DOHH2 (cell line): ENCODE results near the gene RMDN2.

ENCODE experiments used
- H3F3A ChIP-seq: fragments of 200-600 bp; sonication (generic), shearing (Covaris generic); 2 replicates; pipeline ENCODE4 v1.6.0; 2016; ENCODE audit warnings: antibody characterized with exemption, mild to moderate bottlenecking; ENCODE audit not compliant: control insufficient read depth, insufficient read depth
- H3K27ac ChIP-seq: fragments of 200-600 bp; sonication (generic); 2 replicates; pipeline ENCODE4 v1.5.1; 2014; ENCODE audit warnings: low read depth, mild to moderate bottlenecking, low read length, moderate library complexity
- H3K27me3 ChIP-seq: fragments of 200-600 bp; sonication (generic); 2 replicates; pipeline ENCODE4 v1.6.1; 2014; ENCODE audit warnings: mild to moderate bottlenecking, low read length, mixed read lengths; ENCODE audit not compliant: control insufficient read depth
- H3K36me3 ChIP-seq: fragments of 200-600 bp; sonication (generic); 2 replicates; pipeline ENCODE4 v1.6.1; 2014; ENCODE audit warnings: mild to moderate bottlenecking, low read length, moderate library complexity, mixed read lengths; ENCODE audit not compliant: control insufficient read depth
- H3K4me1 ChIP-seq: fragments of 200-600 bp; sonication (generic); 2 replicates; pipeline ENCODE4 v1.6.1; 2014; ENCODE audit warnings: mild to moderate bottlenecking, low read length, mixed read lengths; ENCODE audit not compliant: control insufficient read depth
- H3K4me2 ChIP-seq: fragments of 200-600 bp; sonication (generic); 2 replicates; pipeline ENCODE4 v1.6.0; 2014; ENCODE audit warnings: mild to moderate bottlenecking, low read length, moderate library complexity
- H3K4me3 ChIP-seq: fragments of 200-600 bp; sonication (generic); 2 replicates; pipeline ENCODE4 v1.5.1; 2014; ENCODE audit warnings: mild to moderate bottlenecking, low read length, mixed read lengths
- H3K79me2 ChIP-seq: fragments of 200-600 bp; sonication (generic); 2 replicates; pipeline ENCODE4 v1.6.1; 2014; ENCODE audit warnings: mild to moderate bottlenecking, low read length, mixed read lengths; ENCODE audit not compliant: control insufficient read depth
- H3K9me2 ChIP-seq: fragments of 200-600 bp; sonication (generic); replicated peaks from 2 replicates; pipeline ENCODE4 v1.6.1; 2014; ENCODE audit warnings: mild to moderate bottlenecking, low read length, mixed read lengths; ENCODE audit not compliant: control insufficient read depth
- H3K9me3 ChIP-seq: fragments of 200-600 bp; sonication (generic); 2 replicates; pipeline ENCODE4 v1.6.1; 2014; ENCODE audit warnings: antibody characterized with exemption, low read length, mixed read lengths; ENCODE audit not compliant: control insufficient read depth, insufficient read depth
- H4K20me1 ChIP-seq: fragments of 200-600 bp; sonication (generic); 2 replicates; pipeline ENCODE4 v1.6.0; 2014; ENCODE audit warnings: low read depth, mild to moderate bottlenecking, antibody characterized with exemption, low read length, moderate library complexity; ENCODE audit not compliant: control insufficient read depth, insufficient read depth
- CTCF ChIP-seq: fragments of 200-600 bp; sonication (generic); IDR thresholded peaks from one replicate; pipeline ENCODE4 v1.5.1; 2014; ENCODE audit warnings: antibody characterized with exemption, mild to moderate bottlenecking, low read depth, low read length; ENCODE audit not compliant: poor library complexity, severe bottlenecking
- EZH2phosphoT487 ChIP-seq: fragments of 200-600 bp; sonication (generic); IDR thresholded peaks from 2 replicates; pipeline ENCODE4 v1.6.1; 2017; ENCODE audit warnings: borderline replicate concordance, mild to moderate bottlenecking, antibody characterized with exemption, low read length, moderate library complexity, mixed read lengths

Gene RMDN2

GRCh38 chr2:37969731-37970130, 44.6 kb downstream of the RMDN2 start:
- Histone ChIP-seq H3K9me3 (no peaks in the 10 kb centered on the region), H3K9me2 (no peaks in the 10 kb centered on the region), H3K36me3 (no peaks in the 10 kb centered on the region), H3K4me3 (no peak overlapping the region), H3F3A (no peaks in the 10 kb centered on the region), H4K20me1 (no peaks in the 10 kb centered on the region), H3K79me2 (no peaks in the 10 kb centered on the region), H3K27ac (no peak overlapping the region), H3K27me3 (no peaks in the 10 kb centered on the region), H3K4me1 (no peaks in the 10 kb centered on the region), H3K4me2 (no peak overlapping the region)
- TF ChIP-seq CTCF (no peak), EZH2phosphoT487 (no peak)

GRCh38 chr2:37971971-37972370, 46.9 kb downstream of the RMDN2 start:
- H3K79me2 ChIP-seq, result no peaks in the 10 kb centered on the region
- H3F3A ChIP-seq, result no peaks in the 10 kb centered on the region
- H3K4me3 ChIP-seq, result no peak overlapping the region
- H3K4me1 ChIP-seq, result no peaks in the 10 kb centered on the region
- H3K27me3 ChIP-seq, result no peaks in the 10 kb centered on the region
- no peaks in the 10 kb centered on the region for H3K9me2 ChIP-seq
- no peaks in the 10 kb centered on the region for H3K36me3 ChIP-seq
- no peaks in the 10 kb centered on the region for H3K9me3 ChIP-seq
- TF ChIP-seq EZH2phosphoT487, result no peak
- TF ChIP-seq CTCF, result no peak
- no peak overlapping the region for H3K27ac ChIP-seq
- H3K4me2 ChIP-seq, result no peak overlapping the region
- no peaks in the 10 kb centered on the region for H4K20me1 ChIP-seq

DNA sequence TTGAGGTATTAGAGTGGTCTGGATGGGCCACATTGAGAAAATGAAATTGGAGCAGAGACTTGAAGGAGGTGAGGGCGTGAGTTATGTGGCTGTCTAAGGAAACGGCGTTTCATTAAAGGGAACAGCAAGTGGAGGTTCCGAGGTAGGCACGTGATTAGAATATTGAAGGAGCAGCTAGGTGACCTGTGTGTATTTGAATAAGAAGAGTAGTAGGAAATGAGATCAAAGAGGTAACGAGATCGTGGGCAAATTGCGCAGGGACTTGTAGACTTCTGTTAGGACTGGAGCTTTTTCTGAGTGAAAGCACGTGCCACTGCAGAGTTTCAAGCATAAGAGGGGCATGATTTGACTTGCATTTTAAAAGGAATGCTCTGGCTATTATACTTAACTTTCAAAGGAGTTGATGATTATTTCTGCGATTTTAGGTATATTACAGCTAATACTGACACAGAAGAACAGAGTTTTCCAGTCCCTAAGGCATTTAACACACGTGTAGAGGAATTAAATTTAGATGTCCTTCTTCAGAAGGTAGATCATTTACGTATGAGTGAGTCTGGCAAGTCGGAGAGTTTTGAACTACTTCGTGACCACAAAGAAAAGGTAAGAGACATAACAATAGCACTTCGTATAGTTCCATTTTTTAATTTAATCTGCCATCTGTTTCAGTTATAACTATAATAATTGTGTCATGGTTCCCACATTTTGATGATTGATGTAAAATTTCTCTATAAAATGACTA, 48.7 kb downstream of the RMDN2 start:
- Histone ChIP-seq H3K79me2 (no peaks in the 10 kb centered on the region), H3K27ac (no peak overlapping the region), H3K27me3 (no peaks in the 10 kb centered on the region), H3K36me3 (no peaks in the 10 kb centered on the region), H3K9me2 (no peaks in the 10 kb centered on the region), H3K4me2 (no peak overlapping the region), H3K4me1 (no peaks in the 10 kb centered on the region), H3K4me3 (no peak overlapping the region), H3K9me3 (no peaks in the 10 kb centered on the region), H4K20me1 (no peaks in the 10 kb centered on the region), H3F3A (no peaks in the 10 kb centered on the region)
- no peak for TF ChIP-seq EZH2phosphoT487
- TF ChIP-seq CTCF, result no peak
